GM18505 (cell line): ENCODE measurements around the gene RAB40C.

Source experiments
- ATAC-seq: cut with Tn5 transposase; IDR thresholded peaks from one replicate; pipeline ENCODE4 v1.9.1; 2021; ENCODE audit not compliant: unreplicated experiment
- POLR2A ChIP-seq: IDR thresholded peaks from 4 replicates; pipeline ENCODE4 v1.6.1; 2011; ENCODE audit warnings: borderline replicate concordance; ENCODE audit not compliant: insufficient read depth, insufficient read length; ENCODE audit errors: extremely low read depth

The RAB40C gene

DNA sequence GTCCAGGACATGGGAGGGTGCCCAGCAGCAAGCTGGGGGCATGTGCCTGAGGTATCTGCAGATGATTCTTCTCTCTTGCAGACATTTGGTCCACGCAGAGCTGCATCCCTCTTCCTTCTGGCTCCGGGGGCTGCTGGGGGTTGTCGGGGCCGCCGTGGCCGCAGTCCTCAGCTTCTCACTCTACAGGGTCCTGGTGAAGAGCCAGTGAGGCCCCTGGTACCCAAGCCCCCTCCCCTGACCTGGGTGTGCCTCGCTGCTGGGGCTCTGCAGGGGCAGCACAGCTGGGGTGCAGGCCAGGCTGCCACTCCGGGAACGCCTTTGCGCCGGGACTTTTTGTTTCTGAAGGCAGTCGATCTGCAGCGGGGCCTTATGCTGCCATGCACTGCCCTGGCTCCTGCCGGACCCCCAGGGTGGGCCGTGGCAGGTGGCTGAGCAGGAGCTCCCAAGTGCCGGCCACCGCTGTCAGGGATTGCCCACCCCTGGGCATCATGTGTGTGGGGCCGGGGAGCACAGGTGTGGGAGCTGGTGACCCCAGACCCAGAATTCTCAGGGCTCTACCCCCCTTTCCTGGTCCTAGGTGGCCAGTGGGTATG is 83.6 kb downstream of the RAB40C start:
- no peak for TF ChIP-seq POLR2A
- ATAC-seq, result no peak

- ATAC-seq, result no peak
- peak; percentile 21 for TF ChIP-seq POLR2A
Observed at GRCh38 chr16:674214-674881, 84.5 kb downstream of the RAB40C start.

- no peak for ATAC-seq
- TF ChIP-seq POLR2A, result peak; percentile 17
Observed at GRCh38 chr16:674968-675883, 85.4 kb downstream of the RAB40C start, which contains the start of gene RHBDL1. Gene RHBDL1, plus strand, starts transcription at chr16:675671. Its CDS starts 120 bp downstream, at chr16:675791.

DNA sequence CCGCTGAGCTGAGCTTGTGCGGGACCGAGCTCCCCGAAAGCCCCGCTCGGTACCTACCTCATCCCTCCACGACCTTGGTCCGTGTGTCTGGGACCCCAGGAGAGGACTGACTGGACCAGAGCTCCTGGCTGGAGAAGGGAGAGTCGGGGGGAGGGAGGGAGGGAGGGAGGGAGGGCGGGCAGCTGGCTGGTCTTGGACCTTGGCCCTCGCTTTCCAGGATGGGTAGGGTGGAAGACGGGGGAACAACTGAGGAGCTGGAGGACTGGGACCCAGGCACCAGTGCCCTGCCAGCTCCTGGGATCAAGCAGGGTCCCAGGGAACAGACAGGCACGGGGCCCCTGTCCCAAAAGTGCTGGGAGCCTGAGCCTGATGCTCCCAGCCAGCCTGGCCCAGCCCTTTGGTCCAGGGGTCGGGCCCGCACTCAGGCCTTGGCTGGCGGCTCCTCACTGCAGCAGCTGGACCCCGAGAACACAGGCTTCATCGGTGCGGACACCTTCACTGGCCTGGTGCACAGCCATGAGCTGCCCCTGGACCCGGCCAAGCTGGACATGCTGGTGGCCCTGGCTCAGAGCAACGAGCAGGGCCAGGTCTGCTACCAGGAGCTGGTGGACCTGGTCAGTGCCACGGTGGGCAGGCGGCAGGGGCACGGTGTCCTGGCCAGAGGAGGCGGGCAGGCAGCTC is 86.2 kb downstream of the RAB40C start:
- ATAC-seq, result no peak
- TF ChIP-seq POLR2A, result no peak

- no peak for ATAC-seq
- no peak for TF ChIP-seq POLR2A
Observed at GRCh38 chr16:676565-676902, 86.7 kb downstream of the RAB40C start.

DNA sequence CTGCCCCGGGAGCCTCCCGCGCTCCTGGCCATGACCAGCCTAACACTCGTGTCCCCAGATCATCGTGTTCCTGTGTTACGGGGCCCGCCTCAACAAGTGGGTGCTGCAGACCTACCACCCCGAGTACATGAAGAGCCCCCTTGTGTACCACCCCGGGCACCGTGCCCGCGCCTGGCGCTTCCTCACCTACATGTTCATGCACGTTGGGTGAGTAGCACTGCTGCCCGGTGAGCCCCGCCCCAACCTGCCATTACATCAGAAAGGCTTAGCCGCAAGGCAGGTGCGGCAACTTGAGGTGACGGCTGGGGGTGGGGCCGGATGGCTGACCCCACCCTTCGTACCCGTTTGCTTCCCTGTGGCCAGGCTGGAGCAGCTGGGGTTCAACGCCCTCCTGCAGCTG is 87.0 kb downstream of the RAB40C start:
- no peak for TF ChIP-seq POLR2A

GRCh38 chr16:677316-678190 is 87.7 kb downstream of the RAB40C start:
- ATAC-seq, result no peak
- TF ChIP-seq POLR2A, result no peak

More for the DNA sequence above, 87.0 kb downstream of the RAB40C start:
- ATAC-seq, result no peak

DNA sequence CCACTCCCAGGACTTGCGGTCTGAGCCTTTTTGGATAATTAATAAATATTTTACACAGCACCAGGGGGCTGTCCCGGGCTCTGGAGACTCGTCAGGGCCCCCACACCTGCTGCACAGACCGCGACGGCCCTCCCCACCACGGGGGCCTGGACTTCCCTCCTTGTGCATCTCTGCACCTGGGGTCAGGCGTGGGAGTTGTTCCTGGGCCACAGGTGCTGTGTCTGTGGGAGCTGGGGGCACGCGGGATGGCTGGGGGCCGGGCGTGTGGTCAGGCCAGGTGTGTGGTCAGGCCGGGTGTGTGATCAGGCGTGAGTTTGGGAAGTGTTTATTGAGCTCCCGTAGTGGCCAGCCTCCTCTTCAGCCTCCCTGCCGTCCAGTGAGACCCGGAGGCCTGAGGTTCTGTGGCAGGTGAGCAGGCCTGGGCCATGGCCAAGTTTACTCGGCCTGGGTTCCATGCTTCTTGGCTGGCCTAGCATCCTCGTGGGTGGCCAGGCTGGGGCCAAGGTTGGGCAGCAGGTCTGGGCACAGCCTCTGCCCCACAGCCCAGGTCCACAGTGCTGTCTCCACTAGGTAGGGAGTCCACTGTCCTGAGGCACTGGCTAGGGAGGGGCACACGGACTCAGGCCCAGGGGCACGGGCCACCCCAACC is 88.5 kb downstream of the RAB40C start:
- no peak for ATAC-seq
- TF ChIP-seq POLR2A, result no peak
